ENCODE measurements around the gene AKAP4.
A peak's percentile ranks its signal among the peaks of the same experiment; 100 is the strongest.

AKAP4 gene

GRCh38 chrX:50200907-50201306, at the start of gene AKAP4:
Gene AKAP4, minus strand, starts transcription at chrX:50201007. Its CDS starts 118 bp downstream, at chrX:50200889.
- no peak for DNase-seq

GRCh38 chrX:50211510-50211909, 10.7 kb upstream of the AKAP4 start:
- no peak for DNase-seq

GRCh38 chrX:50206753-50207152, 5.9 kb upstream of the AKAP4 start:
- DNase-seq: no peak

- DNase-seq: peak; percentile 5
Measured at GRCh38 chrX:50204364-50204899, 3.6 kb upstream of the AKAP4 start, which contains the start of gene CCNB3. Gene CCNB3, plus strand, starts transcription at chrX:50204765. Its CDS starts 80,399 bp downstream, at chrX:50285164.

- no peak for DNase-seq
Measured at GRCh38 chrX:50202539-50202938, 1.7 kb upstream of the AKAP4 start.

- no peak for DNase-seq
Measured at GRCh38 chrX:50198348-50198747, 2.5 kb downstream of the AKAP4 start.

- DNase-seq: no peak
Measured at GRCh38 chrX:50188859-50189600, 11.8 kb downstream of the AKAP4 start.

GRCh38 chrX:50183891-50184290, 16.9 kb downstream of the AKAP4 start:
- no peak for DNase-seq

- no peak for DNase-seq
Measured at GRCh38 chrX:50180073-50180940, 20.5 kb downstream of the AKAP4 start.

GRCh38 chrX:50169717-50170116, 31.1 kb downstream of the AKAP4 start:
- no peak for DNase-seq

- DNase-seq: no peak
Measured at GRCh38 chrX:50168241-50168687, 32.5 kb downstream of the AKAP4 start.

- DNase-seq: no peak
Measured at GRCh38 chrX:50167366-50167765, 33.4 kb downstream of the AKAP4 start.

GRCh38 chrX:50165727-50166126, 35.1 kb downstream of the AKAP4 start:
- no peak for DNase-seq

GRCh38 chrX:50161127-50161526, 39.7 kb downstream of the AKAP4 start:
- no peak for DNase-seq

GRCh38 chrX:50158593-50158992, 42.2 kb downstream of the AKAP4 start:
- DNase-seq: no peak

GRCh38 chrX:50157545-50158135, 43.2 kb downstream of the AKAP4 start:
- no peak for DNase-seq

GRCh38 chrX:50154429-50154828, 46.4 kb downstream of the AKAP4 start:
- DNase-seq: no peak

- DNase-seq: no peak
Measured at GRCh38 chrX:50152456-50152855, 48.4 kb downstream of the AKAP4 start.

- DNase-seq: no peak
Measured at GRCh38 chrX:50147972-50148371, 52.8 kb downstream of the AKAP4 start.

Data from NCI-H1417 treated with DMSO at 0.1 percent for 48 hours (cell line).